ENCODE data around the gene FLOT1. TPM values are rescaled to one million over a fixed set of nuclear protein-coding genes. Genes with fewer than 3 reads are reported as not detected.

Gene FLOT1
- polyA plus RNA-seq, 1 donor (not counting 4 experiments of a cell fraction or from before 2014, with no cell fraction given) = 21.6 TPM

- TF ChIP-seq EZH2 (IDR thresholded peaks at IDR 0.05; ENCODE audit: low read length) (no peak), CTCF (optimal IDR thresholded peaks at IDR 0.05 in 1 of 3, IDR thresholded peaks at IDR 0.05 in 1 of 3, conservative IDR thresholded peaks at IDR 0.05 in 1 of 3; ENCODE audit: extremely low read depth in 1 of 3, insufficient read depth in 2 of 3, low read length in 3 of 3) (no peak)
- H3K9me3 ChIP-seq (ENCODE audit: control insufficient read depth, low read depth, low read length) = no peaks in the 10 kb centered on the region
- H2AFZ ChIP-seq (ENCODE audit: control insufficient read depth, low read length) = no peak overlapping the region
- H3K79me2 ChIP-seq (ENCODE audit: control insufficient read depth, insufficient read depth, low read length) = peaks cover 5% of the 10 kb centered on the region
- H3K4me2 ChIP-seq (ENCODE audit: control insufficient read depth, extremely low read depth, insufficient read depth, low read depth, low read length) = no peak overlapping the region
- no peaks in the 10 kb centered on the region for H3K9me1 ChIP-seq (ENCODE audit: control insufficient read depth, extremely low read depth, insufficient read depth, low read length)
- peaks cover 22% of the 10 kb centered on the region for H3K4me1 ChIP-seq (ENCODE audit: control insufficient read depth, extremely low read depth, insufficient read depth, low read length)
- FAIRE-seq = no peak
- no peaks in the 10 kb centered on the region for H3K27me3 ChIP-seq (ENCODE audit: control insufficient read depth, extremely low read depth, insufficient read depth, low read length)
- H4K20me1 ChIP-seq (ENCODE audit: control insufficient read depth, extremely low read depth, insufficient read depth, low read length) = no peaks in the 10 kb centered on the region
- H3K36me3 ChIP-seq (ENCODE audit: control insufficient read depth in 2 of 2, extremely low read depth in 1 of 2, insufficient read depth in 2 of 2, low read length in 2 of 2) = peaks cover 15 to 18% of the 10 kb centered on the region in 2 experiments
- dilution Hi-C loops (cut with MboI; ENCODE audit: extremely low pct_ligation_motif_present, low sequenced_read_pairs) = no loop called here
- no peak for DNase-seq (ENCODE audit: low read depth, low spot score)
- no peak overlapping the region for H3K9ac ChIP-seq (ENCODE audit: control insufficient read depth, extremely low read depth, insufficient read depth, low read length)
- H3K27ac ChIP-seq (ENCODE audit: control insufficient read depth, insufficient read depth, low read length) = no peak overlapping the region
- no peak overlapping the region for H3K4me3 ChIP-seq (ENCODE audit: control insufficient read depth in 2 of 3, extremely low read depth in 1 of 3, insufficient read depth in 2 of 3, low read depth in 1 of 3, low read length in 3 of 3)
Observed at GRCh38 chr6:30714263-30714662, 28.2 kb downstream of the FLOT1 start.

GRCh38 chr6:30712441-30712945 is 30.0 kb downstream of the FLOT1 start:
- DNase-seq (ENCODE audit: low read depth, low spot score) (no peak), FAIRE-seq (peak; percentile 32)
- H3K36me3 ChIP-seq (ENCODE audit: control insufficient read depth in 2 of 2, extremely low read depth in 1 of 2, insufficient read depth in 2 of 2, low read length in 2 of 2) = peaks cover 15 to 25% of the 10 kb centered on the region in 2 experiments

More at GRCh38 chr6:30712441-30712945, 30.0 kb downstream of the FLOT1 start:
- H3K27me3 ChIP-seq (ENCODE audit: control insufficient read depth, extremely low read depth, insufficient read depth, low read length) = no peaks in the 10 kb centered on the region
- H2AFZ ChIP-seq (ENCODE audit: control insufficient read depth, low read length) = no peak overlapping the region
- H3K9me1 ChIP-seq (ENCODE audit: control insufficient read depth, extremely low read depth, insufficient read depth, low read length) = no peaks in the 10 kb centered on the region
- dilution Hi-C loops (cut with MboI; ENCODE audit: extremely low pct_ligation_motif_present, low sequenced_read_pairs) = no loop called here
- no peak overlapping the region for H3K27ac ChIP-seq (ENCODE audit: control insufficient read depth, insufficient read depth, low read length)
- H3K9me3 ChIP-seq (ENCODE audit: control insufficient read depth, low read depth, low read length) = no peaks in the 10 kb centered on the region
- H3K4me2 ChIP-seq (ENCODE audit: control insufficient read depth, extremely low read depth, insufficient read depth, low read depth, low read length) = peak overlapping the region; percentile 20
- no peak overlapping the region for H3K4me3 ChIP-seq (ENCODE audit: control insufficient read depth in 2 of 3, extremely low read depth in 1 of 3, insufficient read depth in 2 of 3, low read depth in 1 of 3, low read length in 3 of 3)
- TF ChIP-seq CTCF (optimal IDR thresholded peaks at IDR 0.05 in 1 of 3, IDR thresholded peaks at IDR 0.05 in 1 of 3, conservative IDR thresholded peaks at IDR 0.05 in 1 of 3; ENCODE audit: extremely low read depth in 1 of 3, insufficient read depth in 2 of 3, low read length in 3 of 3) = no peak
- no peak for TF ChIP-seq EZH2 (IDR thresholded peaks at IDR 0.05; ENCODE audit: low read length)
- H4K20me1 ChIP-seq (ENCODE audit: control insufficient read depth, extremely low read depth, insufficient read depth, low read length) = no peaks in the 10 kb centered on the region
- peaks cover 4% of the 10 kb centered on the region for H3K79me2 ChIP-seq (ENCODE audit: control insufficient read depth, insufficient read depth, low read length)
- no peak overlapping the region for H3K9ac ChIP-seq (ENCODE audit: control insufficient read depth, extremely low read depth, insufficient read depth, low read length)
- H3K4me1 ChIP-seq (ENCODE audit: control insufficient read depth, extremely low read depth, insufficient read depth, low read length) = peaks cover 15% of the 10 kb centered on the region

All from keratinocyte (primary cell).